Endothelial cell of umbilical vein (primary cell): ENCODE data around the gene C1orf216. TPM values are rescaled to one million over a fixed set of nuclear protein-coding genes. Genes with fewer than 3 reads are reported as not detected.

Source experiments
- BruUV-seq: library from RNA; stranded (reverse); fragments of 400-500 nt; replicated peaks from 2 replicates; lab custom pipeline; 2021; lab: Mats Ljungman, UMichigan
- CTCF ChIA-PET: fragments of 300-600, 350-600 bp; sonication (Branson Sonifier 250); formaldehyde crosslinking; loops from one replicate; lab custom pipeline; 2021; ENCODE audit warnings: antibody characterized with exemption, inconsistent platforms; lab: Charles Lee
- POLR2A ChIA-PET: fragments of 300-600, 350-600 bp; sonication (Branson Sonifier 250); formaldehyde crosslinking; loops from one replicate; lab custom pipeline; 2021; ENCODE audit warnings: antibody characterized with exemption, inconsistent platforms; lab: Charles Lee
- DNase-seq: peaks from one replicate; pipeline ENCODE4 v3.0.0-alpha.2; 2011; ENCODE audit warnings: low read depth, low spot score
- FAIRE-seq: peaks from 2 replicates; lab custom pipeline; 2011; peaks lifted over from hg19 to GRCh38; lab: Jason Lieb, UNC
- H2AFZ ChIP-seq: 2 replicates; pipeline ENCODE4 v1.6.0; 2012; ENCODE audit warnings: low read depth, low read length, control low read depth, inconsistent platforms
- H3K27ac ChIP-seq: 2 replicates; pipeline ENCODE4 v1.5.1; 2011; ENCODE audit warnings: low read depth, mild to moderate bottlenecking, control low read depth, low read length, moderate library complexity; ENCODE audit not compliant: insufficient read depth
- H3K27me3 ChIP-seq, 2 experiments: 2 replicates each; pipeline versions ENCODE4 v1.6.0 to v1.6.1; 2011; ENCODE audit warnings: low read length in 2 of 2, mixed read lengths in 1 of 2; ENCODE audit not compliant: control insufficient read depth in 2 of 2, insufficient read depth in 2 of 2
- H3K36me3 ChIP-seq, 2 experiments: 2 replicates in 1 of 2; 3 replicates in 1 of 2; pipeline ENCODE4 v1.5.1; 2011; ENCODE audit warnings: low read length in 2 of 2, mild to moderate bottlenecking in 1 of 2, moderate library complexity in 1 of 2; ENCODE audit not compliant: control insufficient read depth in 2 of 2, insufficient read depth in 2 of 2; ENCODE audit errors: extremely low read depth in 1 of 2
- H3K4me1 ChIP-seq: 3 replicates; pipeline ENCODE4 v1.5.1; 2011; ENCODE audit warnings: mild to moderate bottlenecking, low read length; ENCODE audit not compliant: control insufficient read depth, insufficient read depth; ENCODE audit errors: extremely low read depth
- H3K4me2 ChIP-seq: 2 replicates; pipeline ENCODE4 v1.6.1; 2011; ENCODE audit warnings: low read length, control low read depth, mixed read lengths; ENCODE audit not compliant: insufficient read depth
- H3K4me3 ChIP-seq, 3 experiments: fragments of 200-600 bp in 1 of 3; sonication (generic), shearing (Covaris generic) in 1 of 3; replicated peaks in 1 of 3; 2 replicates each; pipeline ENCODE4 v1.5.1; 2011 to 2016; ENCODE audit warnings: control low read depth in 3 of 3, low read length in 3 of 3, mild to moderate bottlenecking in 2 of 3, inconsistent platforms in 1 of 3, low read depth in 1 of 3, moderate library complexity in 1 of 3; ENCODE audit not compliant: insufficient read depth in 1 of 3
- H3K79me2 ChIP-seq: 2 replicates; pipeline ENCODE4 v1.6.0; 2012; ENCODE audit warnings: low read length, inconsistent platforms; ENCODE audit not compliant: control insufficient read depth, insufficient read depth
- H3K9ac ChIP-seq: replicated peaks from 2 replicates; pipeline ENCODE3; 2011; ENCODE audit warnings: low read length, control low read depth; ENCODE audit not compliant: insufficient read depth; ENCODE audit errors: extremely low read depth
- H3K9me1 ChIP-seq: replicated peaks from 3 replicates; pipeline ENCODE4 v1.6.0; 2011; ENCODE audit warnings: mild to moderate bottlenecking, low read length; ENCODE audit not compliant: control insufficient read depth, insufficient read depth; ENCODE audit errors: extremely low read depth
- H3K9me3 ChIP-seq: replicated peaks from 2 replicates; pipeline ENCODE4 v1.5.1; 2012; ENCODE audit warnings: low read length, inconsistent platforms; ENCODE audit not compliant: control insufficient read depth, insufficient read depth
- H4K20me1 ChIP-seq: replicated peaks from 2 replicates; pipeline ENCODE3; 2011; ENCODE audit warnings: mild to moderate bottlenecking, low read length; ENCODE audit not compliant: control insufficient read depth, insufficient read depth; ENCODE audit errors: extremely low read depth
- EZH2 ChIP-seq: IDR thresholded peaks from 2 replicates; pipeline ENCODE4 v1.6.1; 2012; ENCODE audit warnings: borderline replicate concordance, low read depth, mild to moderate bottlenecking, moderate library complexity, low read length, inconsistent platforms; ENCODE audit not compliant: severe bottlenecking
- FOS ChIP-seq: IDR thresholded peaks from 2 replicates; pipeline ENCODE4 v1.6.1; 2011; ENCODE audit warnings: mild to moderate bottlenecking, low read length, moderate library complexity, borderline replicate concordance; ENCODE audit not compliant: insufficient read depth
- GATA2 ChIP-seq: IDR thresholded peaks from 2 replicates; pipeline ENCODE4 v1.7.0; 2011; ENCODE audit warnings: low read depth, mild to moderate bottlenecking, moderate library complexity, mixed read lengths, low read length; ENCODE audit not compliant: insufficient read length, insufficient read depth
- JUN ChIP-seq: IDR thresholded peaks from 2 replicates; pipeline ENCODE4 v1.6.1; 2011; ENCODE audit warnings: borderline replicate concordance, low read depth; ENCODE audit not compliant: insufficient read length, insufficient read depth
- MYC ChIP-seq: IDR thresholded peaks from one replicate; pipeline ENCODE4 v1.6.1; 2011; ENCODE audit warnings: mild to moderate bottlenecking, low read depth, low read length
- POLR2A ChIP-seq: IDR thresholded peaks from 2 replicates; pipeline ENCODE4 v1.6.1; 2012; ENCODE audit warnings: low read depth, mild to moderate bottlenecking, control low read depth, low read length
- POLR2AphosphoS5 ChIP-seq: IDR thresholded peaks from 2 replicates; pipeline ENCODE4 v1.6.1; 2012; ENCODE audit warnings: low read depth, mild to moderate bottlenecking, control low read depth, low read length, moderate library complexity; ENCODE audit not compliant: insufficient read depth
- dilution Hi-C: fragments of 300-500 bp; cut with MboI; formaldehyde crosslinking; loops from one replicate; pipeline ENCODE4 v1.15.0; 2019; ENCODE audit warnings: low sequenced_read_pairs; ENCODE audit not compliant: extremely low pct_ligation_motif_present
- intact Hi-C: fragments of 100-400 bp; cut with micrococcal nuclease; formaldehyde crosslinking; loops from one replicate; pipeline ENCODE4 v1.10.0; 2022
- polyA plus RNA-seq, 4 experiments: library from polyadenylated mRNA; depleted of rRNA in 3 of 4; stranded (reverse) in 3 of 4; unstranded in 1 of 4; fragments of >200 nt; gene quantifications; 2 replicates each; pipeline versions ENCODE4 v1.2.1 to v1.2.3, GENCODE V29; 2011 to 2012; ENCODE audit warnings: missing spikeins in 1 of 4
- total RNA-seq: library from RNA; stranded (reverse); gene quantifications from 2 replicates; pipeline ENCODE4 v1.2.3, GENCODE V29; 2021
- TF ChIP-seq, protein P1 (sequence below): IDR thresholded peaks from 2 replicates; pipeline ENCODE4 v1.6.1; 2011; ENCODE audit not compliant: insufficient read depth, insufficient read length
- TF ChIP-seq, protein P2 (sequence below), 2 donors: IDR thresholded peaks; 1 replicate in 1 of 2; 2 replicates in 1 of 2; pipeline ENCODE4 v1.5.1; 2011; ENCODE audit warnings: low read length in 2 of 2, mild to moderate bottlenecking in 2 of 2, moderate library complexity in 2 of 2, control low read depth in 1 of 2, inconsistent platforms in 1 of 2, low read depth in 1 of 2; ENCODE audit not compliant: insufficient read depth in 1 of 2; ENCODE audit errors: extremely low read depth in 1 of 2

Gene C1orf216
- total and polyA plus RNA-seq, 2 donors (not counting 3 experiments of a cell fraction or from before 2014, with no cell fraction given): 13.3 to 15.3 TPM

GRCh38 chr1:35672116-35672515, 46.6 kb downstream of the C1orf216 start:
- Histone ChIP-seq H4K20me1 (no peaks in the 10 kb centered on the region), H3K4me2 (no peak overlapping the region), H3K36me3 (no peaks in the 10 kb centered on the region), H3K4me1 (no peaks in the 10 kb centered on the region), H3K27me3 (peaks cover 9 to 18% of the 10 kb centered on the region in 2 experiments), H3K27ac (no peak overlapping the region), H3K9me3 (no peaks in the 10 kb centered on the region), H3K9ac (no peak overlapping the region), H3K79me2 (no peaks in the 10 kb centered on the region), H2AFZ (no peak overlapping the region), H3K4me3 (no peak overlapping the region), H3K9me1 (no peaks in the 10 kb centered on the region)
- ChIA-PET POLR2A (no interaction called here), CTCF (interaction anchor here (1.0 to 1.6 kb wide), 3 partner anchors 9 to 55 kb away, joined by 3 to 4 read pairs (median 3); no protein-coding TSS in a partner anchor)
- FAIRE-seq (no peak), DNase-seq (no peak)
- dilution Hi-C loops (no loop called here), intact Hi-C loops (no loop called here)
- no TSS peak for BruUV-seq
- TF ChIP-seq POLR2A (no peak), EZH2 (no peak), JUN (no peak), POLR2AphosphoS5 (no peak), MYC (no peak), FOS (no peak), GATA2 (no peak)
- TF ChIP-seq, protein P1, sequence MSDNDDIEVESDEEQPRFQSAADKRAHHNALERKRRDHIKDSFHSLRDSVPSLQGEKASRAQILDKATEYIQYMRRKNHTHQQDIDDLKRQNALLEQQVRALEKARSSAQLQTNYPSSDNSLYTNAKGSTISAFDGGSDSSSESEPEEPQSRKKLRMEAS: no peak
- TF ChIP-seq, protein P2, sequence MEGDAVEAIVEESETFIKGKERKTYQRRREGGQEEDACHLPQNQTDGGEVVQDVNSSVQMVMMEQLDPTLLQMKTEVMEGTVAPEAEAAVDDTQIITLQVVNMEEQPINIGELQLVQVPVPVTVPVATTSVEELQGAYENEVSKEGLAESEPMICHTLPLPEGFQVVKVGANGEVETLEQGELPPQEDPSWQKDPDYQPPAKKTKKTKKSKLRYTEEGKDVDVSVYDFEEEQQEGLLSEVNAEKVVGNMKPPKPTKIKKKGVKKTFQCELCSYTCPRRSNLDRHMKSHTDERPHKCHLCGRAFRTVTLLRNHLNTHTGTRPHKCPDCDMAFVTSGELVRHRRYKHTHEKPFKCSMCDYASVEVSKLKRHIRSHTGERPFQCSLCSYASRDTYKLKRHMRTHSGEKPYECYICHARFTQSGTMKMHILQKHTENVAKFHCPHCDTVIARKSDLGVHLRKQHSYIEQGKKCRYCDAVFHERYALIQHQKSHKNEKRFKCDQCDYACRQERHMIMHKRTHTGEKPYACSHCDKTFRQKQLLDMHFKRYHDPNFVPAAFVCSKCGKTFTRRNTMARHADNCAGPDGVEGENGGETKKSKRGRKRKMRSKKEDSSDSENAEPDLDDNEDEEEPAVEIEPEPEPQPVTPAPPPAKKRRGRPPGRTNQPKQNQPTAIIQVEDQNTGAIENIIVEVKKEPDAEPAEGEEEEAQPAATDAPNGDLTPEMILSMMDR (IDR thresholded peaks at IDR 0.05; ENCODE audit: extremely low read depth in 1 of 2, insufficient read depth in 1 of 2, low read depth in 1 of 2, low read length in 2 of 2): no peak
